ENCODE data around the gene CSTA.

- TF ChIP-seq POLR2AphosphoS5 (IDR thresholded peaks at IDR 0.05; ENCODE audit: low read depth, low read length) (no peak), POLR2A (IDR thresholded peaks at IDR 0.05; ENCODE audit: low read depth, low read length) (no peak), PAX5 (IDR thresholded peaks at IDR 0.05; ENCODE audit: insufficient read depth, low read length, severe bottlenecking) (no peak)
These were observed 8.7 kb upstream of the CSTA start for GRCh38 chr3:122316368-122316767.

Data from GM12891 (cell line).